DMS79 treated with DMSO at 0.1 percent for 48 hours (cell line): ENCODE measurements around the gene TBX1.

ENCODE experiments used
- DNase-seq: peaks from one replicate; lab custom pipeline; 2025; lab: John Stamatoyannopoulos, UW

The TBX1 gene

DNA sequence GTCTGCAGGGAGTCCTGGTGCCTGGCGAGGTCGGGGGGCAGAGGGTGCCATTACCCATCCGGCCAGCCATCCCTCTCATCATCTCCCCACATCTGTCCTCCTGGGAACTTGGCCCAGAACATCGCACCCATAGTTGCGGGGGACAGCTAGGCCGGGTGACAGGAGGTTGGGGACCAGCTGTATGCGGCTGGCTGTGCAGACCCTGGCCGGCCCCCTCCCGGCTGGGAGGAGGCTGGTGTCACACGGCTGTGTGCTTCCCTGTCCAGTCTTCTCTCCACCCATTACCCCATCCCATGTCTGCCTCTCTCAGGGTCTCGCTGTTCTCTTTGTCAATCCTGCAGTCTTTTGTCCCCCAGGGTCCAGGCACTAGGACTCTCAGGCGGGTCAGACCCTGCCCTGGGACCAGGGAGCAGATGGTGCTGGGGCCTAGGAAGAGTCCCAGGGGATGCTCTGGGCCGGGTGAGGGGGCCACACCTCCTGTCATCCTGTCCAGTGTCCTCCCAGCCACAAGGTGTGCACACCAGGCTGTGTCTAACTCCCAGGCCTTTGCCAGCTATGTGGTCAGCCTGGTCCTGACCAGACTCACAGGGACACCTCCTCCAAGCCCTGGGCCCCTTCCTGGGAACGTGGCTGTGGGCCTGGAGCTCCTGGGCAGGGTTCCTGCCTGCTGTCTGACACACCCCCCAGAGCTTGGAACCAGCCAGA is 6.4 kb upstream of the TBX1 start:
- DNase-seq: no peak

DNA sequence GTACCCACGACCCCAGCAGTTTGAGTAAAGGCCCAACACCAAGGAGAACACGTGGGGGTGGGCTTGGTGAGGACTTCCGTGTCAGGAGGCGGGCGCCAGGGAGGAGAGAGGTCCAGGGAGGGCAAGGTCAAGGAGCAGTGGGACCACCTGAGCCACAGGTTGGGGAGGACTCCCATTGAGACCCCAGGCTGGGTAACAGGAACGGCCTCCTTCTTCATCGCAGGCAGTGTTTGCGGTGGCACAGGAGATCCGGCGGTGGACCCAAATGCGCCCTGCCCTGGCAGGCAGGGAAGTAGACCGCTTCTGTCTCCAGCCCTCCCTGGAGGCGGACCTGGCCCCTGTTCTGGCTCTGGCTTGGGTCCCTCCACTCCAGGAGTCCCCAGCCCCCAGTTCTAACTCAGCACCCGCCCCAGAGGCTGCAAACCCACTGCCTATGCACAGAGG is 5.9 kb upstream of the TBX1 start:
- no peak for DNase-seq

DNA sequence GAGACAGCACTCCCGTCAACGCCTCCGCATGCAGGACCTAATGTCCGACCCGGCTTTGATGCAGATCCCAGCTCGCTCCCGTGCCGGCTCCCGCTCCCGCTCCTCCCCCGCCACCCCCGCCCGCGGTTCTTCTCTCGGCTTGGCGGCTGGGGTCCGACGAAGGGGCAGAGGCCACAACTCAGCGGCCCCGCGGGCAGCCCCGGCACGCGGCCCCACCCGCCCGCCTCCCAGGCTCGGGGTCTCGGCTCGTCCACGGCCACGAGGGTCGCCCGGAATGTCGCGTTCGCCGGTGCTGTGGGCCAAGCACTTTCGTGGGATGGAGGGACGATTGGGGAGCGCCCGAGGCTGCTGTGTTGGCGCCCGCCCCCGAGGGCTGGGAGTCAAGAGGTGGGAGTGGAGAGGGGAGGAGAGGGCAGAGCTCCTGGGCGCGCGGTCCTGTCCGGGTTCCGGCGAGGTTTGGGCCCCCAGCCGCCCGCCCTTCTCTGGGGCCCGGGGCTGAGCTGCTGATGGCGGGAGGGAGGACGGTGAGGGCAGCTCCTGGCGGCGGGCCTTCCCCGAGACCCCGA is 5.3 kb upstream of the TBX1 start:
- DNase-seq: no peak

DNA sequence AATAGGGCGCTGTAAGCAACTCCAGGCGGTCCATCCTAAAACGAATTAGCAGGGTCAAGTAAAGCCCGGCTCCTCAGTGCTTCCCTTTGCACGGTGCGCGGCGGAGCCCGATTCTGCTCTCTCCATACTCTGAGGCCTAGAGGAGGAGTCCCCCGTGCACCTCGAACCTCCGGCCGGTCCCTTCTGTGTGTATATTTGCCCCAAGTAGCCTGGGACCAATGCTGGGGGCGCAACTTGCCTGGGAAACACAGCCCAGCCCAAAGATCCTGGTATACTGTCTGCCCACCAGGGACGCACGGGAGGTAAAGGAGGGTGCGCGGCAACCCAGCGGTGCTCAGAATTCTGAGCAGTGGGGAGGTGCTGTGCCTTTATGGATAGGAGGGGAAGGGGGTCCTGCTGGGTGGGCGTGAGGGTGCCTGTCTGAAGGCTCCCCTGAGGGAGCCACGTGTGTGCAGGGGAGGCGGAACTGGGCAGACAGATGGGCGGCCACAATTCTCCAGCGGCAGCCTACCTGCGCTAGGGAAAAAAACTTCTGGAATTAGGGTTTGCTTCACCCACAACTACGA is 4.8 kb upstream of the TBX1 start:
- no peak for DNase-seq

DNA sequence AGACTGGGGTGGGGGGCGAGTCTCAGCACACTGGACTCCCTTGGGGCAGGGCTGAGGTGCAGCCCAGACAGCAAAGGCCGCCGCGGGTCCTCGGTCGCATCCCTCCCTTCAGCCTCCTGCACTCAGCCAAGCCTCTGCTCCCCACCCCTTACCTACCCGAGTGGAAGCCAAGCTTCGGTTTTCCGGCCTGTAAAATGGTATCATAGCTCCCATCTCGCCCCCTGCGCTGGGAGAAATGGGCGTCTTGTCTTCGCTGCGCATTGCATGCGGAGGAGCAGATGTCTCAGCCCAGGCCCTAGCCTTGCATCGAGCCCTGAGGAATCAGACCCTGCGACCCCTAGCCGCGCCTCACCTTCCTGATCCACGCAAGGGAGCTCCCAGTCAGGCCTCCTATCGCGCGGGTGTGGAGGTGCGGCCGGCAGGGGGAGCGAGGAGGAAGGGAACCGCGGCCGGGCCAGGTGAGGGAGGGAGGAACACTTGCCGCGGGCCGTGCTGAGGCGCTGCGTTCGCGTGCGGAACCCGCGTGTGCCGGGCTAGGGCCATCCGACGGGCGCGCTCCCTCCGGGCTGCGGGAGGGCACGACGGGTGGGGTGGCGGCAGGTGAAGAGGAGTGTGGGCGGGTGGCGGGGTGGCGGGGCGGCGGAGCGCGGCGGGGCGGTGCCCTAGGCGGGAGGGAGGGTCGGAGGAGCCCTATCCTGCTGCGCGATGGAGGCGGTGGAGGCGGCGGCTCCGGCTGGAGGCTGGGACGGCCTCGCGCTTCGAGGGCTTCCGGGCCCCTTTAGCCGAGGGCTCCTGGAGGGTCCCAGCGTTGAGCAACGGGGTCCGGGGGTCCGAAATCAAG is 4.1 kb upstream of the TBX1 start:
- peak; percentile 8 for DNase-seq

DNA sequence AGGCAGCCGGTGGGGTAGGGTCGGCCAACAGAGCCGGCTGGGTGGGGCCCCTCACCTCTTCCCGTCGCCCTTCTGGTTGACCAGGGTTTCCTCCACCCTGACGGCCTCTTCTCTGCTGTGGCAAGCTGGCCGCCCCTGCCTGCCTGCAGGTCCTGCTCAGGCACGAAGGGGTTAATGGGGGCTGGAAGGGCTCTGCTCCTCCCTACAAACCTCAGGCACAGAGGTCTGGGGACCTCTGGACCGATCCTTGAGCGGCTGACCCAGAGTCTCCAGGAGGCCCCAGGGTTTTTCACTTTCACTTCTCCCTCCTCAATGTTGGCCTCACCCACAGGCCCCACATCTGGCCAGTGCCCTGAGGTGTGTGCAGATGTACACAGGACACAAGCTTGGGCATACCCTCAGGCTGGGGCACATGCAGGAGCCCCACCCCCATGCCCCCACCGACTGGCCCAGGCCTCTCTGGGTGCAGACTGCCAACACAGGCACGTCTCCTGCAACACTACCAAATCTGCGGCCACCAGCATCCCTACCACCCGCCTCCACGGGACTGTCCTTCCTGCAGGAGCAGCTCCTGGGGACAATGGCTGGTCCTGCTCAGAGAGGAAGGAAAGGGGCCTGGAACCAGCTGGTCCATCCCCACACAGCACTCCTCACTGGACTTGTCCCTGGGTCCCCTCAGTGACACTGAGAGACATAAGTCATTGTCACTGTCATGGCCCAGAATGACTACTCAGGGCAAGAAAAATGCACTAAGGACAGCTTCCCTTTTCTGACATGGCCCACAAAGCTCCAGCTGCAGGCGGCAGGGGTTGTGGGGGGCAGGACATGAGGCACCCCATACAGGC is 3.2 kb upstream of the TBX1 start:
- DNase-seq: no peak

DNA sequence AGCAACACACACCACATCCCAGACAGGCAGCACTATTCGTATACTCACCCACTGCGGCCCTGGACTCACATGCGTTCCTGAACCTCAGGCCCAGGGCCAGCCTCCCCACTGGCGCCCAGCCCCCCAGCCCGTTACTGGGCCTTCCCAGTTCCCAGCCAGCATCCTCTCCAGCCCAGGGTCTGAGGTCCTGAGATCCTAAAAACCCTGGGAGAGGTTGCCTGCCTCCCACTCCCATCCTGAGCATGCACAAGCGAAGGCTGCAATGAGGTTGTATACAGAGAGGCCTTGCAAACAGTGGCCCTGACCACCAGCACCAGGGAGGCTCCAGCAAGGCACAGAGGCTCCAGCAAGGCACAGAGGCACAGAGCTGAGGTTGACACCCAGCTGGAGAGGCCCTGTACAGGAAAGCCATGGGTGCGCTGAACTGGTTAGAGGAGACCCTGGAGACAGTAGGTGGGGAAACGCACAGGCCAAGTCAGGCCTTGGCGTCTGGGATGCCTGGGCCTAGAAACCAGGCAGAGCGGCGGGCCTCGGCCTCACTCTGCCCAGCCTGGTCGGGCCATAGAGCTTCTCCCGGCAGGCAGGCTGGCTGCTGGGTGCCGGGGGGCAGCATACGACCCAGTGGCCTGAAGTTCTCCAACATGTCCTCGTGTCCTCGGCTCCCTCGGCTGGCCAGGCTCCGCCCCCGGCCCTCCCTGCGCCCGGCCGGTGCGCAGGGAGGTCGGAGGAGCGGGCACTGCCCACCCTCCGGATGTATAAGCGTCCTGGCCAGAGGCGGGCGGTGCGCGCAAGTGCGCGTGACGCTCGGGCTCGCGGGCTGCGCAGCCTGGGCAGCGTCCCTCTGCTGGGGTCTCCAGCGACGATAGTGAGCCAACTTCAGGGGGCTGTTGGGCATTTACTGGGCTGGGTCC is 2.3 kb upstream of the TBX1 start:
- DNase-seq: no peak

DNA sequence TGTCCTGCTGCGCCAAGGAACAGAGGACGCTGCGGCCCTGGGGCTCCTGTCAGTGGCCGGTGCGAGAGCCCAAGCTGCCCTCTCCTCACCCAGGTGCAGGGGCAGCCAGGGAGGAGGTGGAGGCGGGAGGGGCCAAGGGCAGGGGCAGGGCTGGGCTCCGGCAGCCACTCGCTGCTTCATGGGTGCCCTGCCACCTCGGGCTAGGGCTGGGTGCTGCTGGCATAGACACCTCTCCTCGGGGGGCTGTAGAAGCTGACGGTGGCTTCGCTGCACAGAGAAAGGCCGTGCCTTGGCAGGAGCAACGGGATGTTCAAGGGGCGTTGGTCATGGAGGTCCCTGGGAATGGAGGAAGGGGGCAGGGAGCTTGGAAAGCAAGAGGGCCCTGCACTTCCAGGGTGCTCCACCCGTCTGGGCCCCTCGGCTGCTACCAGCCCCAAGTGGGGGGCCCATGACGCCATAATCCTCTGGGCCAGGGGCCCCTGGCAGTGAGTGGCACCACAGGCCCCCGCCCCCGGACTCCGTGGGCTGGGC is 1.6 kb upstream of the TBX1 start:
- no peak for DNase-seq

DNA sequence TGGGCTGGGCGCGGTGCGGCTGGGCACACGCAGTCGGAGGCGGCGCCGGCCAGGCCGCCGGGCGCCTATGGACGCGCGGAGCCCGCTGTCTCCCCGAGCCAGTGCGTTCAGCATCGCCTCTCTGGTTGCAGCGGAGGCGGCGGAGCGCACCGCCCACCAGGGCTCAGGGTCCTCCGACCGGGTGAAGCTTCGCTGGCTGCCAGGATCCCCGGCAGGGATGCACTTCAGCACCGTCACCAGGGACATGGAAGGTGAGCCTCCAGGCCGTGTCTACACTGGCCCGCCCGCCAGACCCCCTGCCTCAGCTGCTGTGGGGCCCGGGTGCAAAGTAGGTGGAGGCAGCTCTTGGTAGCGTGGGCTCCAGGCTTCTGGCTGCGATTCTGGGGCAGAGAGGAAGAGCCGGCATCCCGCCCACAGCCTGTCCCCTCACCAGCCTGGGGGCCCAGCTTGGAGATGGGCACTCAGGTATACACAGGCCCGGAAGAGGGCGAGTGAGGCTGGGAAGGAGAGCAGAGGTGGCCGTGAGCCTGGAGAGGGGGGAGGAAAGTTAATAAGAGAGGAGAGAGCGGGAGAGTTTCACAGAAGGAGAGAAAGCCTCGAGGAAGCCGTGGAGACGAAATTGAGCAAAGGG is 1.0 kb upstream of the TBX1 start:
- peak; percentile 26 for DNase-seq

DNA sequence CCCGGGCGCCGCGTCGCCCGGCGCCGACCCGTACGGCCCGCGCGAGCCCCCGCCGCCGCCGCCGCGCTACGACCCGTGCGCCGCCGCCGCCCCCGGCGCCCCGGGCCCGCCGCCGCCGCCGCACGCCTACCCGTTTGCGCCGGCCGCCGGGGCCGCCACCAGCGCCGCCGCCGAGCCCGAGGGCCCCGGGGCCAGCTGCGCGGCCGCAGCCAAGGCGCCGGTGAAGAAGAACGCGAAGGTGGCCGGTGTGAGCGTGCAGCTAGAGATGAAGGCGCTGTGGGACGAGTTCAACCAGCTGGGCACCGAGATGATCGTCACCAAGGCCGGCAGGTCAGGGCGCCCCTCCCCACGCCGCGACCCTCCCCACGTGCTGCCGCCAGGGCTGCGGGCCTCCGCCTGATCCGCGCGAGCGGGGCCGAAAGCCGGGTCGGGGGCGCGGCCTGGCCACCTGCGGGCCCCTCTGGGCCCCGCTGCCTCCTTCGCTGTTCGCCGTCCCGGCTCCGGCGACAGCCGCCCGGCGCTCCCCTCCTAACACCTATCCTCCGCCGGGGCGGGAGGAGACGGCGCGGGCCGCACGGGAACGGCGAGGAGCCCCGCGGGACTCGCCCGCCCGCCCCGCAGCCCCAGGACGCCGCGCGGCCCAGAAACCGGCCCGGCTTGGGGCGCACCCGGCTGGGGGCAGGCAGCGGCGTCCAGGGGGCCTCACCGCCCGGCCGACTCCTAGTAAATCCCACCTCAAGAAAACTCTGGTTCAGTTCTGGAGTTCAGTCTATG is 560 bp downstream of the TBX1 start:
- DNase-seq: no peak

DNA sequence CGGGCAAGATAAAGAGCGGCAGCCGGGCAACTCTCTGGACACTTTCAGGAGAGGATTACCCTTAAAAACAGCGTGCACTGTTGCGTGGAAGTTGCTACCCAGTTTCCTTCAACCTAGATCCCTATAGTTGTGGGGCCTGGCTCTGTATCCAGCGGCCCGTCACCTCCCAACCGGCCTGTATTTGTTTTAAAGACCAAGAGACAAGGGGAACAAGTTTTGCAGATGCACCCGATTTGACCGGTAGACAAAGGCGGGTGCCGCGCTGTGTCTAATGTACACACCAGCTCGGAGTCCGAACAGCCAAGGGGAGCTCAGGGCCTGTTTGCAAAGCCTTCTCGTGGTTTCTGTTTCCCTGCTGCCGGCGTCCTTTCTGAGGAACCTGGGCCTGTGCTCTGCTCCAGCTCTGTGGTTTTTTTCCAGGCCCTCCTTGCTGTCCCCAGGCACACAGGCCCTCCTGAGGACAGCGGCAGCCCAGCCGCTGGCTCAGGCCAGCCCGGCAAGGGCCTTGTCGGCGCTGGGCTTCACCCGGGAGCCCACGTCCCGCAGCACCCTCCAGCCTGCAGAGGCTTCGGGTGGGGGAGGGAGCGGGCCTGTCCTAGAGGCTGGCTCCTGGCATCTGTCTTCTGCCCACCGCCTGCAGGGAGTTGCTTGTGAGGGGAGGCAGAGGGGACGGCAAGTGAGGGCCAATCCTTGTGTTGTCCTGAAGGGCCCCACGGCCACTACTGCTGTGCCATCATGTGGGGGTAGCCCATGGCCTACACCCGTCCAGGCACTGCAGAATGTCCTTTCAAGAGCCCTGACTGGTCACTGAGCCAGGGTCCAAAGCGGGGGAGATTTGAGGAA is 1.4 kb downstream of the TBX1 start:
- DNase-seq: peak; percentile 6

DNA sequence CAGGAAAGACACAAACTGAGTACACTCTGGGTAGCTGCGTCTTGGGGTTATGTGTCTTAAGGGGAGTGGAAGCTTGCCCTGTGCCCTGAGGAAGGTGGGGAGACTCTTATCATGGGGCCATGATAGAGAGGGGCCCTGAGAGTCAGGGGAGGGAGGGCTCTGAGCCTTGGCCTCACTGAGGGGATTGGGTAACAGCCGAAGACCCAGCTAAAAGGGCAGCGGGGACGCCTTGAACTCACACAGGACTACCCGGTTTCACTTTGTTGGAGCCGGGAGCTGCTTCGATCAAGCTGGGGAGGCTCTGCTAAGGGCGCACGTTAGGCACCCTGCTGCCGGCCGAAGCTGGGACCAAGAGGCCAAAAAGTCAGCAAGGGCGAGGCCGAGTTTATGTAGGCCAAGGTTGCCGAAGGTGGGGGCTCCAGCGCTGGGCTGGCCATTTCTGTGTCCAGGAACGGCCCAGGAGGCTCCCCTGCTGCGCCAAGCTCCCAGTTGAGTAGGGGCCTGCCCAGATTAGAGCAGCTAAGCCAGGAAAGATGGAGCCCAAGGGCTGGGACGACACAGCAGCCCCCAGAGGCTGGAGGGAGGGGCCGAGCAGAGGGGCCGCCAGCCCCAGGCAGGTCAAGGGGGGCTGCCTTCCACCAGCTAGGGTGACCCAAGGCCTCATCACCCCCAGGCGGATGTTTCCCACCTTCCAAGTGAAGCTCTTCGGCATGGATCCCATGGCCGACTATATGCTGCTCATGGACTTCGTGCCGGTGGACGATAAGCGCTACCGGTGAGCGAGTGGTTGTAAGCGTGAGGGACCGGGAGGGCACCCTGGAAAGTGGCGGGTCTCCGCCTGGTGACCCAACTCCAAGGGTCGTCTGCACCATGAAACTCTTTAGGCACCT is 2.2 kb downstream of the TBX1 start:
- DNase-seq: no peak

DNA sequence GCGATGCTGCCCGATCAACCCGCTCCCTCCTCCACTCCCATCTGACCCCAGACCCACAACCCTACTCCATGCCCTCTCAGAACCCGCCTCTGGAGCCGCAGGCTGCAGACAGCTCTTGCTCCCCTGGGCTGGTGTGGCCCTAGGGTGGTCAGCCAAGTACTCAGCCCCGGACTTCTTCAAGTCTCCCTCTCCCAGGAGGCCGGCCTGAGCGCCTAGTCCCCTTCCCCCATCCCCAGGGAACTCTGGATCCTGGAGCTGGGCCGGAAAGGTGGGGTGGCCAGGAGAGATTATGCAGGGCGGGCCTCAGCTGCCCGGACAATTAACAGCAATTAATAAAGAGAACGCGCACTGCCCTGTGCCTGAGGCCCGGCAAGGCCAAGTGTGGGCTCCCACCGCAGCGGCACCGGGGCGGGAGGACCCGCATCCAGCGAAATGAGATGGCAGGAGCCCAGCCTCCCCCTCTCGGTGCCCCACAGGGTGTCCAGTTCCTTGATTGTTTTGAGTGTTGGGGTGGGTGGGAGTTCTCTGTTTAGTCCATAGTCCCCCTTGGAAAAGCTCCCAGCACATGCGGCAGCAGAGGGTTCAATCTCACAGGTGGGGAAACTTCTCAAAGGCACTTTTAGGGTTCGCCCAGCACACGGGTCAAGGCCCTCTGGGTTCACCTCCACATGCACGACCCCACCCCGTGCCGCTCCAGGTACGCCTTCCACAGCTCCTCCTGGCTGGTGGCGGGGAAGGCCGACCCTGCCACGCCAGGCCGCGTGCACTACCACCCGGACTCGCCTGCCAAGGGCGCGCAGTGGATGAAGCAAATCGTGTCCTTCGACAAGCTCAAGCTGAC is 3.1 kb downstream of the TBX1 start:
- no peak for DNase-seq

DNA sequence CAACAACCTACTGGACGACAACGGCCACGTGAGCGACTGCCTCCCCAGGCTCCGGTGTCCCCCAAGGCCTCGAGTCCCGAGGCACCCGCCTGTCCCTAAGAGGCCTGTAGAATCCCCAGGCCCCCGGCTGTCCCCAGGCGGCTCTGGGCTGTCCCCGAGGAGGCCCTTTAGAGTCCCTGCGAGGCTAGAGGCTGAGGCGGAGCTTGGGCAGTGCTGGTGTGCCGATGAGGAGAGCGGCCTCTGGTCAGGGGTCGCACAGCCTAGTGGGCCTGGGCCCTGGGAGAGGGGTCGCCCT is 3.7 kb downstream of the TBX1 start:
- DNase-seq: no peak

DNA sequence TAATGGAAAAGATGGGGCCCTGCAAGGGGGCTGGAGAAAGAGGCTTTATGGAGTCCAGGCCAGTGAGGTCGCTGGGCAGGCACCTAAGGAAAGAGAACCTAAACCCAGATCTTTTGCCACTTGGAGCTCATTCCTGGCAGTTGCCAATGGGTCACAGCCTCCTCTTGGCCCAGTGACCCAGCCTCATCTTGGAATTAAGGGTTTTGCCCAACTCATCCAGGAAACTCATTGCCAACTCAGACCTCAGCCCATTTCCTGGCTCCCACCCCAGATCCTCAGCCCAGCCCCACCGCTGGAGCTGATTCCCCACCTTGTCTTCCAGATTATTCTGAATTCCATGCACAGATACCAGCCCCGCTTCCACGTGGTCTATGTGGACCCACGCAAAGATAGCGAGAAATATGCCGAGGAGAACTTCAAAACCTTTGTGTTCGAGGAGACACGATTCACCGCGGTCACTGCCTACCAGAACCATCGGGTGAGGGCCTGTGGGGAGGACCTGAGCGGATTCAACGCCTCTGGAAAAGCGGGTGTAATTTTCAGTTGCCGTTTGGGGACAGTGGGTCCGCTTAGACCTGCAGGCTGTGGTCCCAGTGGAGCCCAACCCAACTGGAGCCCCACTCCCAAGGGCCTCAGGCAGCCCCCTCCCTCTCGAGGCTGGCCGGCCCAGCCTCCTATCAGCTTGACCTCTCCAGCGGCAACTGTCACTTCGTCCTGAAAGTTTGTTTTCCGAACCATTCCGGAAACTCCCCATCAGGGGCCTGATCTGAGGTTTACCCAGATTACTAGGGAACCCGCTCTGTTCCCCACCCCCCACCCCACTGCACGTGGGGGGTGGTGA is 4.3 kb downstream of the TBX1 start:
- no peak for DNase-seq
